HCT116 (cell line): Measurements from ENCODE around the gene MBTD1. TPM values are rescaled to one million over a fixed set of nuclear protein-coding genes. Genes with fewer than 3 reads are reported as not detected.

Experiments
- ATAC-seq: fragments of 200-7000 bp; cut with Tn5 transposase; 2 replicates; pipeline ENCODE4 v1.9.1; 2020; ENCODE audit warnings: mild to moderate bottlenecking, moderate library complexity
- BruUV-seq: library from RNA; stranded (reverse); fragments of 400-500 nt; replicated peaks from 2 replicates; lab custom pipeline; 2021; lab: Mats Ljungman, UMichigan
- CTCF ChIA-PET: fragments of 300-600 bp; sonication (Branson Sonifier 250); formaldehyde crosslinking; loops from one replicate; lab custom pipeline; 2021; ENCODE audit warnings: antibody characterized with exemption; lab: Charles Lee
- POLR2A ChIA-PET: fragments of 300-600, 350-600 bp; sonication (Branson Sonifier 250); formaldehyde crosslinking; loops from one replicate; lab custom pipeline; 2021; ENCODE audit warnings: antibody characterized with exemption; lab: Charles Lee
- RAD21 ChIA-PET, 2 experiments: fragments of 300-600 bp; sonication (Branson Sonifier 250); formaldehyde crosslinking; loops; one replicate each; lab custom pipeline; 2023; ENCODE audit warnings: low total read pairs in 2 of 2; ENCODE audit not compliant: uncharacterized antibody in 2 of 2, unreplicated experiment in 2 of 2, low non-redundant PET in 1 of 2; lab: Charles Lee
- DNase-seq: peaks from one replicate; pipeline ENCODE4 v3.0.0-alpha.2; 2010; ENCODE audit warnings: low read depth, low spot score
- H2AFZ ChIP-seq: fragments of 200-600 bp; shearing (Covaris generic), sonication (generic); 2 replicates; pipeline ENCODE4 v1.6.1; 2017; ENCODE audit warnings: low read depth, mixed run types, mixed read lengths, antibody characterized with exemption, low read length; ENCODE audit not compliant: poor library complexity, severe bottlenecking
- H3K27ac ChIP-seq: 2 replicates; pipeline ENCODE4 v1.5.1; 2012; ENCODE audit warnings: low read depth, low read length
- H3K27me3 ChIP-seq: fragments of 200-600 bp; sonication (generic); 2 replicates; pipeline ENCODE4 v1.6.1; 2016; ENCODE audit warnings: mixed run types, low read length, mixed read lengths; ENCODE audit not compliant: insufficient read depth
- H3K36me3 ChIP-seq, 2 experiments: fragments of 200-500 bp in 1 of 2; fragments of 200-600 bp in 1 of 2; sonication (Bioruptor generic) in 1 of 2; sonication (generic) in 1 of 2; 2 replicates each; pipeline versions ENCODE4 v1.5.1 to v1.6.1; 2014 to 2016; ENCODE audit warnings: low read length in 2 of 2, inconsistent platforms in 1 of 2, mixed read lengths in 1 of 2, mixed run types in 1 of 2; ENCODE audit not compliant: insufficient read depth in 2 of 2, control insufficient read depth in 1 of 2
- H3K4me1 ChIP-seq, 2 experiments: fragments of 200-600 bp in 1 of 2; sonication (generic) in 1 of 2; 2 replicates each; pipeline versions ENCODE4 v1.5.1 to v1.6.1; 2012 to 2017; ENCODE audit warnings: low read length in 2 of 2, inconsistent platforms in 1 of 2, mild to moderate bottlenecking in 1 of 2, mixed read lengths in 1 of 2, mixed run types in 1 of 2, moderate library complexity in 1 of 2; ENCODE audit not compliant: insufficient read depth in 2 of 2, control insufficient read depth in 1 of 2
- H3K4me2 ChIP-seq: fragments of 200-600 bp; sonication (generic); 2 replicates; pipeline ENCODE4 v1.6.1; 2017; ENCODE audit warnings: mixed run types, low read length, mixed read lengths
- H3K4me3 ChIP-seq, 2 experiments: fragments of 200-600 bp in 1 of 2; sonication (generic) in 1 of 2; replicated peaks in 1 of 2; 2 replicates each; pipeline ENCODE4 v1.5.1; 2011 to 2016; ENCODE audit warnings: low read length in 2 of 2, control low read depth in 1 of 2, low read depth in 1 of 2, mild to moderate bottlenecking in 1 of 2, mixed read lengths in 1 of 2, mixed run types in 1 of 2
- H3K79me2 ChIP-seq: fragments of 200-600 bp; sonication (generic); 2 replicates; pipeline ENCODE4 v1.6.1; 2017; ENCODE audit warnings: mild to moderate bottlenecking, mixed run types, low read length, moderate library complexity, mixed read lengths; ENCODE audit not compliant: insufficient read depth
- H3K9ac ChIP-seq: fragments of 200-600 bp; sonication (generic); 2 replicates; pipeline ENCODE4 v1.6.1; 2016; ENCODE audit warnings: low read length, mixed read lengths
- H3K9me2 ChIP-seq: fragments of 200-600 bp; sonication (generic), shearing (Covaris generic); 2 replicates; pipeline ENCODE4 v1.6.1; 2017; ENCODE audit warnings: mixed run types, mild to moderate bottlenecking, moderate library complexity; ENCODE audit not compliant: insufficient read depth
- H3K9me3 ChIP-seq, 2 experiments: fragments of 200-500 bp in 1 of 2; fragments of 200-600 bp in 1 of 2; sonication (Bioruptor generic) in 1 of 2; sonication (generic) in 1 of 2; 2 replicates each; pipeline ENCODE4 v1.6.1; 2014 to 2017; ENCODE audit warnings: low read length in 2 of 2, mixed read lengths in 2 of 2, inconsistent platforms in 1 of 2, low read depth in 1 of 2, mild to moderate bottlenecking in 1 of 2, mixed run types in 1 of 2, moderate library complexity in 1 of 2; ENCODE audit not compliant: control insufficient read depth in 1 of 2, insufficient read depth in 1 of 2
- H4K20me1 ChIP-seq: fragments of 200-600 bp; sonication (generic), shearing (Covaris generic); 2 replicates; pipeline ENCODE4 v1.6.1; 2017; ENCODE audit warnings: mixed run types, mild to moderate bottlenecking, moderate library complexity; ENCODE audit not compliant: insufficient read depth
- ATF3 ChIP-seq: IDR thresholded peaks from 2 replicates; pipeline ENCODE4 v1.6.1; 2012
- CBX3 ChIP-seq: IDR thresholded peaks from 2 replicates; pipeline ENCODE4 v1.6.1; 2012; ENCODE audit warnings: low read depth
- ELF1 ChIP-seq: IDR thresholded peaks from 2 replicates; pipeline ENCODE4 v1.6.1; 2012; ENCODE audit warnings: low read depth, borderline replicate concordance
- EZH2phosphoT487 ChIP-seq: fragments of 200-600 bp; IDR thresholded peaks from 2 replicates; pipeline ENCODE4 v1.6.1; 2018; ENCODE audit warnings: antibody characterized with exemption, borderline replicate concordance
- FOSL1 ChIP-seq: IDR thresholded peaks from 2 replicates; pipeline ENCODE4 v1.6.1; 2012; ENCODE audit warnings: low read depth
- POLR2A ChIP-seq: IDR thresholded peaks from 2 replicates; pipeline ENCODE4 v1.7.0; 2011; ENCODE audit warnings: borderline replicate concordance; ENCODE audit not compliant: insufficient read depth, insufficient read length; ENCODE audit errors: extremely low read depth
- SRF ChIP-seq: IDR thresholded peaks from 2 replicates; pipeline ENCODE4 v1.6.1; 2012; ENCODE audit warnings: low read depth
- YY1 ChIP-seq: IDR thresholded peaks from 2 replicates; pipeline ENCODE4 v1.6.1; 2011; ENCODE audit warnings: low read length, low read depth, moderate library complexity, mild to moderate bottlenecking; ENCODE audit not compliant: insufficient replicate concordance; ENCODE audit errors: extremely low read depth
- ZNF274 ChIP-seq: fragments of 200-500 bp; sonication (Bioruptor generic); IDR thresholded peaks from 2 replicates; pipeline ENCODE4 v1.6.1; 2014; ENCODE audit warnings: mild to moderate bottlenecking, low read depth, low read length, inconsistent platforms
- intact Hi-C: fragments of 100-400 bp; cut with micrococcal nuclease; formaldehyde crosslinking; loops from 2 replicates; pipeline ENCODE4 v1.10.0; 2022
- total RNA-seq: library from RNA; stranded (reverse); gene quantifications from one replicate; pipeline ENCODE4 v1.2.1, GENCODE V29; 2021; ENCODE audit not compliant: unreplicated experiment
- TF ChIP-seq, protein P1 (sequence below), 3 experiments: fragments of 200-600 bp in 1 of 3; sonication (generic) in 1 of 3; IDR thresholded peaks in 2 of 3; conservative IDR thresholded peaks in 1 of 3; 2 replicates each; pipeline ENCODE4 v1.5.1; 2012 to 2017; ENCODE audit warnings: low read depth in 2 of 3, low read length in 2 of 3, antibody characterized with exemption in 1 of 3, borderline replicate concordance in 1 of 3, control low read depth in 1 of 3, mild to moderate bottlenecking in 1 of 3, mixed read lengths in 1 of 3, mixed run types in 1 of 3, moderate library complexity in 1 of 3; ENCODE audit not compliant: insufficient read depth in 1 of 3

MBTD1 gene
- total RNA-seq, 1 experiment from 2014 or later, result 27.3 TPM

DNA sequence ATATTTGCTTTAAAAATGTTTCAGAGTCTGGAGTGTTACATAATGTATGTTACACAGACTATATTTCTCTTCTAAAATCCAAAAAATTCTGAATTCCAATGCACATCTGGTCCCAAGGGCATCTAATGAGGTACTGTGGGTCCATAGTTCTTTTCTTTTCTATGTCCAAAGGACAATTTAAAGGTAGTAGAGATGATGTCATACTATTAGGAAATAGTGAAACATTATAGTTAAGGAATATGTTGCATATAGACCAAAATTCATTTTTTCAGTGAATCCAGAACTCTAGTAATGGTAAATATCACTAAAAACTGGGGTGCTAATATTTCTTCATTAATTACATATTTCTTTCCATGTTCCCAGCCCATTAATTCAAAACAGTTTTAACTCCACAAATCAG, 70.7 kb downstream of the MBTD1 start:
- no peaks in the 10 kb centered on the region for H3K4me1 ChIP-seq
- no peak overlapping the region for H2AFZ ChIP-seq
- BruUV-seq, result no TSS peak
- no peak overlapping the region for H3K4me3 ChIP-seq
- H3K36me3 ChIP-seq, result peaks cover 45 to 59% of the 10 kb centered on the region in 2 experiments
- no peak for DNase-seq
- ChIA-PET CTCF (no interaction called here), RAD21 (no interaction called here), POLR2A (no interaction called here)
- H3K4me2 ChIP-seq, result no peak overlapping the region
- H4K20me1 ChIP-seq, result no peaks in the 10 kb centered on the region
- no peaks in the 10 kb centered on the region for H3K9me3 ChIP-seq
- H3K79me2 ChIP-seq, result no peaks in the 10 kb centered on the region
- H3K27ac ChIP-seq, result no peak overlapping the region
- no peak overlapping the region for H3K9ac ChIP-seq
- H3K9me2 ChIP-seq, result no peaks in the 10 kb centered on the region
- ATAC-seq, result no peak
- H3K27me3 ChIP-seq, result no peaks in the 10 kb centered on the region
- TF ChIP-seq, protein P1, sequence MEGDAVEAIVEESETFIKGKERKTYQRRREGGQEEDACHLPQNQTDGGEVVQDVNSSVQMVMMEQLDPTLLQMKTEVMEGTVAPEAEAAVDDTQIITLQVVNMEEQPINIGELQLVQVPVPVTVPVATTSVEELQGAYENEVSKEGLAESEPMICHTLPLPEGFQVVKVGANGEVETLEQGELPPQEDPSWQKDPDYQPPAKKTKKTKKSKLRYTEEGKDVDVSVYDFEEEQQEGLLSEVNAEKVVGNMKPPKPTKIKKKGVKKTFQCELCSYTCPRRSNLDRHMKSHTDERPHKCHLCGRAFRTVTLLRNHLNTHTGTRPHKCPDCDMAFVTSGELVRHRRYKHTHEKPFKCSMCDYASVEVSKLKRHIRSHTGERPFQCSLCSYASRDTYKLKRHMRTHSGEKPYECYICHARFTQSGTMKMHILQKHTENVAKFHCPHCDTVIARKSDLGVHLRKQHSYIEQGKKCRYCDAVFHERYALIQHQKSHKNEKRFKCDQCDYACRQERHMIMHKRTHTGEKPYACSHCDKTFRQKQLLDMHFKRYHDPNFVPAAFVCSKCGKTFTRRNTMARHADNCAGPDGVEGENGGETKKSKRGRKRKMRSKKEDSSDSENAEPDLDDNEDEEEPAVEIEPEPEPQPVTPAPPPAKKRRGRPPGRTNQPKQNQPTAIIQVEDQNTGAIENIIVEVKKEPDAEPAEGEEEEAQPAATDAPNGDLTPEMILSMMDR (IDR thresholded peaks at IDR 0.05 in 2 of 3, conservative IDR thresholded peaks at IDR 0.05 in 1 of 3; ENCODE audit: borderline replicate concordance in 1 of 3, insufficient read depth in 1 of 3, low read depth in 2 of 3, low read length in 2 of 3), result no peak
- TF ChIP-seq SRF (no peak), YY1 (no peak), EZH2phosphoT487 (no peak), POLR2A (no peak), CBX3 (no peak), ELF1 (no peak), FOSL1 (no peak), ATF3 (no peak), ZNF274 (no peak)
- intact Hi-C loops, result no loop called here
